Liver (tissue), 9 donors: Measurements from ENCODE around the gene CAPS. TPM values are rescaled to one million over a fixed set of nuclear protein-coding genes. Genes with fewer than 3 reads are reported as not detected.

Experiments used
- DNase-seq: peaks from one replicate; pipeline ENCODE4 v3.0.0-alpha.2; 2017; ENCODE audit warnings: low spot score
- H3K27ac ChIP-seq, 2 donors: one replicate each; pipeline ENCODE4 v1.7.0; 2013; ENCODE audit warnings: inconsistent platforms in 2 of 2, low read length in 2 of 2, control low read depth in 1 of 2, low read depth in 1 of 2, mild to moderate bottlenecking in 1 of 2
- H3K27me3 ChIP-seq, 4 donors: one replicate each; pipeline versions ENCODE4 v1.6.1 to v1.7.0; 2013; ENCODE audit warnings: low read length in 3 of 4, inconsistent platforms in 1 of 4, mild to moderate bottlenecking in 1 of 4, moderate library complexity in 1 of 4; ENCODE audit not compliant: control insufficient read depth in 4 of 4, insufficient read depth in 4 of 4
- H3K36me3 ChIP-seq, 4 donors: one replicate each; pipeline versions ENCODE4 v1.6.1 to v1.7.0; 2013; ENCODE audit warnings: low read length in 3 of 4, mild to moderate bottlenecking in 3 of 4, low read depth in 1 of 4, moderate library complexity in 1 of 4; ENCODE audit not compliant: control insufficient read depth in 4 of 4, insufficient read depth in 3 of 4
- H3K4me1 ChIP-seq, 4 donors: one replicate each; pipeline versions ENCODE4 v1.6.1 to v1.7.0; 2013; ENCODE audit warnings: low read length in 3 of 4, mild to moderate bottlenecking in 3 of 4, moderate library complexity in 1 of 4; ENCODE audit not compliant: control insufficient read depth in 4 of 4, insufficient read depth in 4 of 4
- H3K4me3 ChIP-seq, 3 donors: one replicate each; pipeline versions ENCODE4 v1.6.1 to v1.7.0; 2013; ENCODE audit warnings: low read length in 3 of 3, control low read depth in 1 of 3, low read depth in 1 of 3, mild to moderate bottlenecking in 1 of 3
- H3K9ac ChIP-seq, 2 donors: one replicate each; pipeline ENCODE4 v1.7.0; 2013; ENCODE audit warnings: low read length in 2 of 2, mild to moderate bottlenecking in 2 of 2, moderate library complexity in 2 of 2, control low read depth in 1 of 2, low read depth in 1 of 2
- H3K9me3 ChIP-seq, 4 donors: one replicate each; pipeline versions ENCODE4 v1.6.1 to v1.7.0; 2013; ENCODE audit warnings: low read length in 3 of 4; ENCODE audit not compliant: control insufficient read depth in 4 of 4
- ATF3 ChIP-seq: IDR thresholded peaks from 2 replicates; pipeline ENCODE4 v1.6.1; 2016; ENCODE audit warnings: antibody characterized with exemption
- EGR1 ChIP-seq, 2 donors: IDR thresholded peaks; 2 replicates each; pipeline ENCODE4 v1.6.1; 2016 to 2018; ENCODE audit warnings: antibody characterized with exemption in 2 of 2, low read depth in 2 of 2
- FOXA1 ChIP-seq: IDR thresholded peaks from 2 replicates; pipeline ENCODE4 v1.6.1; 2016; ENCODE audit warnings: antibody characterized with exemption
- FOXA2 ChIP-seq: IDR thresholded peaks from 2 replicates; pipeline ENCODE4 v1.6.1; 2016; ENCODE audit warnings: antibody characterized with exemption
- GABPA ChIP-seq, 2 donors: IDR thresholded peaks in 1 of 2; conservative IDR thresholded peaks in 1 of 2; 2 replicates each; pipeline ENCODE4 v1.6.1; 2016; ENCODE audit warnings: antibody characterized with exemption in 2 of 2, mild to moderate bottlenecking in 1 of 2, moderate library complexity in 1 of 2
- HNF4A ChIP-seq, 2 donors: conservative IDR thresholded peaks; 2 replicates each; pipeline ENCODE4 v1.6.1; 2016; ENCODE audit warnings: antibody characterized with exemption in 2 of 2, mild to moderate bottlenecking in 2 of 2
- HNF4G ChIP-seq: IDR thresholded peaks from 2 replicates; pipeline ENCODE4 v1.6.1; 2016; ENCODE audit warnings: antibody characterized with exemption
- JUND ChIP-seq, 2 donors: IDR thresholded peaks; 2 replicates each; pipeline ENCODE4 v1.6.1; 2016; ENCODE audit warnings: antibody characterized with exemption in 2 of 2
- NR2F2 ChIP-seq: IDR thresholded peaks from 2 replicates; pipeline ENCODE4 v1.6.1; 2016; ENCODE audit warnings: antibody characterized with exemption
- RAD21 ChIP-seq, 2 donors: IDR thresholded peaks; 2 replicates each; pipeline ENCODE4 v1.6.1; 2016; ENCODE audit warnings: antibody characterized with exemption in 2 of 2, mild to moderate bottlenecking in 2 of 2
- RXRA ChIP-seq, 2 donors: IDR thresholded peaks; 2 replicates each; pipeline ENCODE4 v1.6.1; 2017 to 2018; ENCODE audit warnings: antibody characterized with exemption in 2 of 2, mild to moderate bottlenecking in 1 of 2
- SP1 ChIP-seq: IDR thresholded peaks from 2 replicates; pipeline ENCODE4 v1.6.1; 2018; ENCODE audit warnings: antibody characterized with exemption, mild to moderate bottlenecking
- TAF1 ChIP-seq: conservative IDR thresholded peaks from 2 replicates; pipeline ENCODE4 v1.6.1; 2016; ENCODE audit warnings: antibody characterized with exemption, mild to moderate bottlenecking
- YY1 ChIP-seq: IDR thresholded peaks from 2 replicates; pipeline ENCODE4 v1.6.1; 2016; ENCODE audit warnings: antibody characterized with exemption, mild to moderate bottlenecking
- WGBS: extraction: QIAGEN DNeasy Blood & Tissue Kit; methylation state at CpG from one replicate; pipeline ENCODE4 v1.1.7; 2013; 5-methylcytosine and 5-hydroxymethylcytosine counted together
- polyA plus RNA-seq, 2 donors: library from polyadenylated mRNA; stranded (reverse) in 1 of 2; unstranded in 1 of 2; fragments of 200-250 nt in 1 of 2; fragments of >200 nt in 1 of 2; fragmentation: Nextera tagmentation in 1 of 2; extraction: Ambion mirVana in 1 of 2; gene quantifications; one replicate each; pipeline versions ENCODE4 v1.2.1 to v1.2.3, GENCODE V29; 2013 to 2015
- total RNA-seq, 2 donors: library from RNA; depleted of rRNA; stranded (reverse); fragments of >200 nt; gene quantifications; one replicate each; pipeline ENCODE4 v1.2.3, GENCODE V29; 2014
- TF ChIP-seq, protein P1 (sequence below): IDR thresholded peaks from 2 replicates; pipeline ENCODE4 v1.6.1; 2016; ENCODE audit warnings: antibody characterized with exemption
- TF ChIP-seq, protein P2 (sequence below): fragments of 150-350 bp; IDR thresholded peaks from 2 replicates; pipeline ENCODE4 v1.5.1; 2017; ENCODE audit warnings: improper control_type of control experiment, low read depth, low read length; ENCODE audit not compliant: missing input control
- TF ChIP-seq, protein P3 (sequence below): IDR thresholded peaks from 2 replicates; pipeline ENCODE4 v1.6.1; 2016; ENCODE audit warnings: antibody characterized with exemption
- TF ChIP-seq, protein P4 (sequence below): IDR thresholded peaks from 2 replicates; pipeline ENCODE4 v1.6.1; 2016; ENCODE audit warnings: antibody characterized with exemption, mild to moderate bottlenecking
- donor health status: healthy.
- donor health status: healthy.
- donor health status: healthy.
- donor health status: healthy.
- donor health status: healthy.

Gene CAPS
- total and polyA plus RNA-seq, 4 donors = 2.1 to 11.4 (median 3.5) TPM

- no peak for DNase-seq
- H3K4me3 ChIP-seq = no peak overlapping the region
- H3K4me1 ChIP-seq = peaks cover 0 to 16% (median 12%) of the 10 kb centered on the region in 4 donors
- H3K9ac ChIP-seq = no peak overlapping the region
- peak; percentile 26 to 45 for TF ChIP-seq RXRA (IDR thresholded peaks at IDR 0.05)
- TF ChIP-seq, protein P1, sequence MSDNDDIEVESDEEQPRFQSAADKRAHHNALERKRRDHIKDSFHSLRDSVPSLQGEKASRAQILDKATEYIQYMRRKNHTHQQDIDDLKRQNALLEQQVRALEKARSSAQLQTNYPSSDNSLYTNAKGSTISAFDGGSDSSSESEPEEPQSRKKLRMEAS = no peak
- peak; percentile 33 to 37 for TF ChIP-seq HNF4A (conservative IDR thresholded peaks at IDR 0.05)
- no peak overlapping the region for H3K27ac ChIP-seq
- H3K9me3 ChIP-seq = no peaks in the 10 kb centered on the region
- peaks cover 3 to 18% (median 7%) of the 10 kb centered on the region in 4 donors for H3K36me3 ChIP-seq
- WGBS = 41% methylated on average over 11 of the region's 11 CpGs
- H3K27me3 ChIP-seq = no peaks in the 10 kb centered on the region
Measured at GRCh38 chr19:5941673-5942072, 27.6 kb downstream of the CAPS start.

DNA sequence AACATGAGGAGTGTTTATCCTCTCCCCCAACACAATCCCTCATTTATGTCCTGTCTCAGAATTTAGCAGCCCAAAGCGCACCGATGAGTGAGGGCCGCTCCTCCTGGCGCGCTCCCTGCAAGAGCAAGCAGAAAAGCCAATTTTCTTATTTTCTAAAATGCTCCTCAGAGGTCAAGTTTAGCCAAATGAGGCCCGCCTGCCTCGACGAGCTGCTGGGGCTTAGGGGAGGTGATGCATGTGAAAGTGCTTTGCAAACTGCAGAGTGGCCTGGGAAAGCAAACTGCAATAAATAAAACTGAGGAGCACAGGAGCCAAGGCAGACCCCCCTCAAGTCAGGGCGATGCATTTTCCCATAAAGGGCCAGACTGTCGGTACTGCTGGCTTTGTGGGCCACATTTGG is 29.0 kb downstream of the CAPS start:
- DNase-seq = no peak
- TF ChIP-seq GABPA (IDR thresholded peaks at IDR 0.05 in 1 of 2, conservative IDR thresholded peaks at IDR 0.05 in 1 of 2) (no peak), TAF1 (no peak), FOXA2 (no peak), YY1 (no peak), ATF3 (no peak), HNF4A (conservative IDR thresholded peaks at IDR 0.05) (no peak), JUND (IDR thresholded peaks at IDR 0.05) (no peak), RXRA (IDR thresholded peaks at IDR 0.05) (no peak), EGR1 (IDR thresholded peaks at IDR 0.05; ENCODE audit: low read depth in 2 of 2) (no peak), SP1 (no peak), HNF4G (no peak), NR2F2 (no peak), FOXA1 (no peak), RAD21 (IDR thresholded peaks at IDR 0.05) (no peak)
- TF ChIP-seq, protein P2, sequence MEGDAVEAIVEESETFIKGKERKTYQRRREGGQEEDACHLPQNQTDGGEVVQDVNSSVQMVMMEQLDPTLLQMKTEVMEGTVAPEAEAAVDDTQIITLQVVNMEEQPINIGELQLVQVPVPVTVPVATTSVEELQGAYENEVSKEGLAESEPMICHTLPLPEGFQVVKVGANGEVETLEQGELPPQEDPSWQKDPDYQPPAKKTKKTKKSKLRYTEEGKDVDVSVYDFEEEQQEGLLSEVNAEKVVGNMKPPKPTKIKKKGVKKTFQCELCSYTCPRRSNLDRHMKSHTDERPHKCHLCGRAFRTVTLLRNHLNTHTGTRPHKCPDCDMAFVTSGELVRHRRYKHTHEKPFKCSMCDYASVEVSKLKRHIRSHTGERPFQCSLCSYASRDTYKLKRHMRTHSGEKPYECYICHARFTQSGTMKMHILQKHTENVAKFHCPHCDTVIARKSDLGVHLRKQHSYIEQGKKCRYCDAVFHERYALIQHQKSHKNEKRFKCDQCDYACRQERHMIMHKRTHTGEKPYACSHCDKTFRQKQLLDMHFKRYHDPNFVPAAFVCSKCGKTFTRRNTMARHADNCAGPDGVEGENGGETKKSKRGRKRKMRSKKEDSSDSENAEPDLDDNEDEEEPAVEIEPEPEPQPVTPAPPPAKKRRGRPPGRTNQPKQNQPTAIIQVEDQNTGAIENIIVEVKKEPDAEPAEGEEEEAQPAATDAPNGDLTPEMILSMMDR = no peak
- TF ChIP-seq, protein P1 = no peak
- TF ChIP-seq, protein P3, sequence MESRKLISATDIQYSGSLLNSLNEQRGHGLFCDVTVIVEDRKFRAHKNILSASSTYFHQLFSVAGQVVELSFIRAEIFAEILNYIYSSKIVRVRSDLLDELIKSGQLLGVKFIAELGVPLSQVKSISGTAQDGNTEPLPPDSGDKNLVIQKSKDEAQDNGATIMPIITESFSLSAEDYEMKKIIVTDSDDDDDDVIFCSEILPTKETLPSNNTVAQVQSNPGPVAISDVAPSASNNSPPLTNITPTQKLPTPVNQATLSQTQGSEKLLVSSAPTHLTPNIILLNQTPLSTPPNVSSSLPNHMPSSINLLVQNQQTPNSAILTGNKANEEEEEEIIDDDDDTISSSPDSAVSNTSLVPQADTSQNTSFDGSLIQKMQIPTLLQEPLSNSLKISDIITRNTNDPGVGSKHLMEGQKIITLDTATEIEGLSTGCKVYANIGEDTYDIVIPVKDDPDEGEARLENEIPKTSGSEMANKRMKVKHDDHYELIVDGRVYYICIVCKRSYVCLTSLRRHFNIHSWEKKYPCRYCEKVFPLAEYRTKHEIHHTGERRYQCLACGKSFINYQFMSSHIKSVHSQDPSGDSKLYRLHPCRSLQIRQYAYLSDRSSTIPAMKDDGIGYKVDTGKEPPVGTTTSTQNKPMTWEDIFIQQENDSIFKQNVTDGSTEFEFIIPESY = no peak
- TF ChIP-seq, protein P4, sequence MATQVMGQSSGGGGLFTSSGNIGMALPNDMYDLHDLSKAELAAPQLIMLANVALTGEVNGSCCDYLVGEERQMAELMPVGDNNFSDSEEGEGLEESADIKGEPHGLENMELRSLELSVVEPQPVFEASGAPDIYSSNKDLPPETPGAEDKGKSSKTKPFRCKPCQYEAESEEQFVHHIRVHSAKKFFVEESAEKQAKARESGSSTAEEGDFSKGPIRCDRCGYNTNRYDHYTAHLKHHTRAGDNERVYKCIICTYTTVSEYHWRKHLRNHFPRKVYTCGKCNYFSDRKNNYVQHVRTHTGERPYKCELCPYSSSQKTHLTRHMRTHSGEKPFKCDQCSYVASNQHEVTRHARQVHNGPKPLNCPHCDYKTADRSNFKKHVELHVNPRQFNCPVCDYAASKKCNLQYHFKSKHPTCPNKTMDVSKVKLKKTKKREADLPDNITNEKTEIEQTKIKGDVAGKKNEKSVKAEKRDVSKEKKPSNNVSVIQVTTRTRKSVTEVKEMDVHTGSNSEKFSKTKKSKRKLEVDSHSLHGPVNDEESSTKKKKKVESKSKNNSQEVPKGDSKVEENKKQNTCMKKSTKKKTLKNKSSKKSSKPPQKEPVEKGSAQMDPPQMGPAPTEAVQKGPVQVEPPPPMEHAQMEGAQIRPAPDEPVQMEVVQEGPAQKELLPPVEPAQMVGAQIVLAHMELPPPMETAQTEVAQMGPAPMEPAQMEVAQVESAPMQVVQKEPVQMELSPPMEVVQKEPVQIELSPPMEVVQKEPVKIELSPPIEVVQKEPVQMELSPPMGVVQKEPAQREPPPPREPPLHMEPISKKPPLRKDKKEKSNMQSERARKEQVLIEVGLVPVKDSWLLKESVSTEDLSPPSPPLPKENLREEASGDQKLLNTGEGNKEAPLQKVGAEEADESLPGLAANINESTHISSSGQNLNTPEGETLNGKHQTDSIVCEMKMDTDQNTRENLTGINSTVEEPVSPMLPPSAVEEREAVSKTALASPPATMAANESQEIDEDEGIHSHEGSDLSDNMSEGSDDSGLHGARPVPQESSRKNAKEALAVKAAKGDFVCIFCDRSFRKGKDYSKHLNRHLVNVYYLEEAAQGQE = no peak
- no peak overlapping the region for H3K4me3 ChIP-seq
- H3K9ac ChIP-seq = no peak overlapping the region
- no peaks in the 10 kb centered on the region for H3K9me3 ChIP-seq
- WGBS = 90% methylated on average over 10 of the region's 10 CpGs
- H3K27me3 ChIP-seq = no peaks in the 10 kb centered on the region
- H3K36me3 ChIP-seq = peaks cover 3 to 18% (median 6%) of the 10 kb centered on the region in 4 donors
- H3K4me1 ChIP-seq = peaks cover 0 to 17% (median 10%) of the 10 kb centered on the region in 4 donors
- no peak overlapping the region for H3K27ac ChIP-seq
